IMR-90 (cell line): ENCODE data around the gene LZTS3. TPM values are rescaled to one million over a fixed set of nuclear protein-coding genes. Genes with fewer than 3 reads are reported as not detected.

Source experiments
- ATAC-seq: fragments of 200-7000 bp; cut with Tn5 transposase; 2 replicates; pipeline ENCODE4 v1.9.1; 2020; ENCODE audit warnings: low read depth, mild to moderate bottlenecking, moderate library complexity
- BruUV-seq: library from RNA; stranded (reverse); fragments of 400-500 nt; replicated peaks from 2 replicates; lab custom pipeline; 2021; lab: Mats Ljungman, UMichigan
- CTCF ChIA-PET: fragments of 300-600 bp; formaldehyde crosslinking; extraction: SDS; loops from one replicate; lab custom pipeline; 2021; ENCODE audit warnings: antibody characterized with exemption; lab: Yijun Ruan, JAX
- POLR2A ChIA-PET: fragments of 300-600 bp; sonication (Branson Sonifier 250); formaldehyde crosslinking; loops from one replicate; lab custom pipeline; 2022; ENCODE audit warnings: antibody characterized with exemption; ENCODE audit not compliant: unreplicated experiment; lab: Charles Lee
- DNase-seq: peaks from one replicate; pipeline ENCODE4 v3.0.0; 2013
- H2AFZ ChIP-seq: replicated peaks from 2 replicates; pipeline ENCODE3; 2013; ENCODE audit warnings: low read length, mild to moderate bottlenecking; ENCODE audit not compliant: poor library complexity
- H2AK5ac ChIP-seq: 2 replicates; pipeline ENCODE4 v1.6.1; 2013; ENCODE audit warnings: low read depth, low read length, inconsistent platforms
- H2AK9ac ChIP-seq: replicated peaks from 2 replicates; pipeline ENCODE3; 2013; ENCODE audit warnings: mild to moderate bottlenecking, low read depth, low read length, moderate library complexity; ENCODE audit not compliant: poor library complexity
- H2BK120ac ChIP-seq: 2 replicates; pipeline ENCODE4 v1.6.1; 2013; ENCODE audit warnings: low read depth, low read length, inconsistent platforms
- H2BK15ac ChIP-seq: 3 replicates; pipeline ENCODE4 v1.6.1; 2013; ENCODE audit warnings: low read depth, low read length, inconsistent platforms
- H2BK20ac ChIP-seq: 2 replicates; pipeline ENCODE4 v1.6.1; 2013; ENCODE audit warnings: low read depth, mild to moderate bottlenecking, inconsistent platforms, low read length, moderate library complexity
- H2BK5ac ChIP-seq: 2 replicates; pipeline ENCODE4 v1.6.1; 2013; ENCODE audit warnings: mild to moderate bottlenecking, low read depth, low read length, inconsistent platforms; ENCODE audit not compliant: poor library complexity, severe bottlenecking
- H3K14ac ChIP-seq: replicated peaks from 2 replicates; pipeline ENCODE4 v1.6.1; 2013; ENCODE audit warnings: low read depth, low read length, inconsistent platforms
- H3K18ac ChIP-seq: 2 replicates; pipeline ENCODE4 v1.6.1; 2013; ENCODE audit warnings: low read depth, low read length, control low read depth
- H3K23ac ChIP-seq: 2 replicates; pipeline ENCODE4 v1.6.1; 2013; ENCODE audit warnings: low read depth, low read length, inconsistent platforms
- H3K27ac ChIP-seq: 2 replicates; pipeline ENCODE4 v1.5.1; 2013; ENCODE audit warnings: mild to moderate bottlenecking, control low read depth, low read length; ENCODE audit not compliant: insufficient read depth
- H3K27me3 ChIP-seq: 2 replicates; pipeline ENCODE4 v1.6.1; 2013; ENCODE audit warnings: low read length; ENCODE audit not compliant: control insufficient read depth, insufficient read depth
- H3K36me3 ChIP-seq: 2 replicates; pipeline ENCODE4 v1.6.1; 2013; ENCODE audit warnings: low read length, mixed read lengths; ENCODE audit not compliant: control insufficient read depth, insufficient read depth
- H3K4ac ChIP-seq: 2 replicates; pipeline ENCODE4 v1.6.1; 2013; ENCODE audit warnings: low read depth, low read length, inconsistent platforms
- H3K4me1 ChIP-seq: 2 replicates; pipeline ENCODE4 v1.6.1; 2013; ENCODE audit warnings: low read length, mixed read lengths; ENCODE audit not compliant: control insufficient read depth, insufficient read depth
- H3K4me2 ChIP-seq: 2 replicates; pipeline ENCODE4 v1.6.1; 2013; ENCODE audit warnings: low read depth, mild to moderate bottlenecking, control low read depth, low read length, moderate library complexity
- H3K4me3 ChIP-seq: 2 replicates; pipeline ENCODE4 v1.5.1; 2013; ENCODE audit warnings: low read depth, mild to moderate bottlenecking, control low read depth, low read length, moderate library complexity; ENCODE audit not compliant: insufficient read depth
- H3K56ac ChIP-seq: 2 replicates; pipeline ENCODE4 v1.6.1; 2013; ENCODE audit warnings: low read length, inconsistent platforms; ENCODE audit not compliant: insufficient read depth; ENCODE audit errors: extremely low read depth
- H3K79me1 ChIP-seq, 2 experiments: 2 replicates each; pipeline ENCODE4 v1.6.1; 2013; ENCODE audit warnings: low read length in 2 of 2, inconsistent platforms in 1 of 2, low read depth in 1 of 2
- H3K9ac ChIP-seq: 2 replicates; pipeline ENCODE4 v1.6.1; 2013; ENCODE audit warnings: low read depth, low read length, control low read depth
- H3K9me1 ChIP-seq: 2 replicates; pipeline ENCODE4 v1.6.1; 2013; ENCODE audit warnings: low read length, inconsistent platforms; ENCODE audit not compliant: insufficient read depth
- H3K9me3 ChIP-seq: 2 replicates; pipeline ENCODE4 v1.6.1; 2013; ENCODE audit warnings: low read length; ENCODE audit not compliant: control insufficient read depth, insufficient read depth
- H4K20me1 ChIP-seq: 2 replicates; pipeline ENCODE4 v1.6.1; 2013; ENCODE audit warnings: low read length, inconsistent platforms; ENCODE audit not compliant: insufficient read depth
- H4K5ac ChIP-seq: 2 replicates; pipeline ENCODE4 v1.6.1; 2013; ENCODE audit warnings: mild to moderate bottlenecking, low read depth, low read length, control low read depth
- H4K8ac ChIP-seq, 2 experiments: 2 replicates each; pipeline ENCODE4 v1.6.1; 2013; ENCODE audit warnings: low read depth in 2 of 2, low read length in 2 of 2, control low read depth in 1 of 2, inconsistent platforms in 1 of 2
- H4K91ac ChIP-seq: 2 replicates; pipeline ENCODE4 v1.6.1; 2013; ENCODE audit warnings: low read depth, low read length, inconsistent platforms; ENCODE audit not compliant: insufficient read depth
- BHLHE40 ChIP-seq: fragments of 150-350 bp; IDR thresholded peaks from 2 replicates; pipeline ENCODE4 v1.6.1; 2016; ENCODE audit warnings: mild to moderate bottlenecking, low read depth, low read length
- MAFK ChIP-seq: IDR thresholded peaks from 2 replicates; pipeline ENCODE4 v1.6.1; 2012; ENCODE audit warnings: low read depth, low read length, improper control_type of control experiment
- POLR2A ChIP-seq: IDR thresholded peaks from 2 replicates; pipeline ENCODE4 v1.6.1; 2012; ENCODE audit warnings: mild to moderate bottlenecking, low read depth, low read length
- RAD21 ChIP-seq: IDR thresholded peaks from 2 replicates; pipeline ENCODE4 v1.6.1; 2012; ENCODE audit warnings: low read length, improper control_type of control experiment
- RCOR1 ChIP-seq: IDR thresholded peaks from 2 replicates; pipeline ENCODE4 v1.6.1; 2012; ENCODE audit warnings: mild to moderate bottlenecking, low read length, improper control_type of control experiment; ENCODE audit not compliant: insufficient replicate concordance
- WGBS, 2 experiments: methylation state at CpG; one replicate each; pipeline versions ENCODE4 v1.1.5 to v1.1.7; 2013; ENCODE audit warnings: missing lambda C conversion rate in 2 of 2; ENCODE audit not compliant: insufficient read length in 1 of 2; ENCODE audit errors: extremely low coverage in 2 of 2; 5-methylcytosine and 5-hydroxymethylcytosine counted together
- dilution Hi-C: fragments of 300-500 bp; cut with HindIII; formaldehyde crosslinking; loops from one replicate; pipeline ENCODE4 v1.14.3; 2018; ENCODE audit warnings: low sequenced_read_pairs; ENCODE audit not compliant: unreplicated experiment
- in situ Hi-C: fragments of 300-500 bp; cut with MboI; formaldehyde crosslinking; loops from 3 replicates; pipeline ENCODE4 v1.14.3; 2019; ENCODE audit warnings: low sequenced_read_pairs, inconsistent platforms, mixed read lengths
- intact Hi-C: fragments of 100-400 bp; cut with micrococcal nuclease; formaldehyde crosslinking; loops from 2 replicates; pipeline ENCODE4 v1.10.0; 2022
- polyA plus RNA-seq, 3 experiments: library from polyadenylated mRNA; depleted of rRNA; stranded (reverse); fragments of >200 nt; gene quantifications; 2 replicates each; pipeline ENCODE4 v1.2.3, GENCODE V29; 2012; ENCODE audit warnings: low replicate concordance in 1 of 3
- total RNA-seq: library from RNA; depleted of rRNA; stranded (reverse); fragments of >200 nt; gene quantifications from 2 replicates; pipeline ENCODE4 v1.2.3, GENCODE V29; 2012

Gene LZTS3
- total and polyA plus RNA-seq, 2 of the 4 experiments (the other 2 are of a cell fraction) = 1.4 to 3.2 TPM

- WGBS, 2 experiments = 92% methylated on average over 4 of the region's 18 CpGs; no CpG with 5 or more reads in 1 of the 2 experiments
- dilution Hi-C loops = no loop called here
- Histone ChIP-seq H4K91ac (no peak overlapping the region), H2AFZ (no peak overlapping the region), H2AK9ac (no peak overlapping the region), H3K18ac (no peak overlapping the region), H2BK15ac (no peak overlapping the region), H3K9ac (no peak overlapping the region), H3K14ac (no peak overlapping the region), H3K4me1 (no peaks in the 10 kb centered on the region), H3K9me3 (no peaks in the 10 kb centered on the region), H4K20me1 (no peaks in the 10 kb centered on the region), H2BK20ac (no peak overlapping the region), H3K4me3 (no peak overlapping the region), H2AK5ac (no peak overlapping the region), H3K9me1 (no peaks in the 10 kb centered on the region), H3K56ac (no peak overlapping the region), H3K4ac (no peak overlapping the region), H3K23ac (no peak overlapping the region), H2BK5ac (no peak overlapping the region), H3K36me3 (peaks cover 66% of the 10 kb centered on the region), H3K27ac (no peak overlapping the region), H4K8ac (no peak overlapping the region), H4K5ac (no peak overlapping the region), H2BK120ac (no peak overlapping the region), H3K4me2 (no peak overlapping the region), H3K27me3 (no peaks in the 10 kb centered on the region), H3K79me1 (no peaks in the 10 kb centered on the region)
- intact Hi-C loops = no loop called here
- ATAC-seq (no peak), DNase-seq (no peak)
- ChIA-PET POLR2A (no interaction called here), CTCF (no interaction called here)
- in situ Hi-C loops = no loop called here
- TF ChIP-seq BHLHE40 (no peak), POLR2A (no peak), RAD21 (no peak), RCOR1 (no peak), MAFK (no peak)
- BruUV-seq = no TSS peak
Measured at GRCh38 chr20:3192226-3193015, 19.1 kb upstream of the LZTS3 start.
